A549 (cell line): ENCODE measurements around the gene ZNF627. TPM values are rescaled to one million over a fixed set of nuclear protein-coding genes. Genes with fewer than 3 reads are reported as not detected.
A peak's percentile ranks its signal among the peaks of the same experiment; 100 is the strongest.
"Not testable (repeated sequence)": the region's sequence is repeated elsewhere in the genome, so short reads cannot be mapped to it uniquely, and the experiment has no call there.

ENCODE experiments used
- ATAC-seq, 2 experiments: fragments of 200-7000 bp in 1 of 2; fragments of >200 bp in 1 of 2; cut with Nextera tagmentation in 1 of 2; cut with Tn5 transposase in 1 of 2; 3 replicates each; pipeline versions ENCODE4 v1.8.0 to v1.9.1; 2018 to 2020; ENCODE audit warnings: mild to moderate bottlenecking in 1 of 2, moderate library complexity in 1 of 2
- CTCF ChIA-PET: fragments of 300-600 bp; sonication (Branson Sonifier 250); formaldehyde crosslinking; extraction: SDS; loops from one replicate; lab custom pipeline; 2021; ENCODE audit warnings: antibody characterized with exemption, inconsistent platforms; lab: Yijun Ruan, JAX
- POLR2A ChIA-PET: fragments of 350-600 bp; formaldehyde crosslinking; extraction: SDS; loops from one replicate; lab custom pipeline; 2021; ENCODE audit warnings: antibody characterized with exemption, inconsistent platforms; lab: Yijun Ruan, JAX
- DNase-seq, 2 experiments: peaks; one replicate each; pipeline versions ENCODE4 v3.0.0 to v3.0.0-alpha.2; 2011 to 2016; ENCODE audit warnings: low read depth in 1 of 2, low spot score in 1 of 2
- FAIRE-seq: peaks from 2 replicates; lab custom pipeline; 2011; peaks lifted over from hg19 to GRCh38; lab: Jason Lieb, UNC
- H3K27ac ChIP-seq, 2 experiments: fragments of >200 bp; sonication (Bioruptor Twin); formaldehyde crosslinking; 3 replicates each; pipeline ENCODE4 v1.5.1; 2016 to 2017
- H3K4me1 ChIP-seq: fragments of >200 bp; sonication (Bioruptor Twin); formaldehyde crosslinking; 3 replicates; pipeline ENCODE4 v1.6.1; 2016
- H3K4me2 ChIP-seq: fragments of >200 bp; sonication (Bioruptor Twin); formaldehyde crosslinking; 3 replicates; pipeline ENCODE4 v1.6.1; 2016
- H3K4me3 ChIP-seq: fragments of >200 bp; sonication (Bioruptor Twin); formaldehyde crosslinking; 3 replicates; pipeline ENCODE4 v1.5.1; 2016
- H3K9me3 ChIP-seq: fragments of >200 bp; sonication (Bioruptor Twin); formaldehyde crosslinking; 3 replicates; pipeline ENCODE4 v1.6.1; 2016
- BHLHE40 ChIP-seq: IDR thresholded peaks from 2 replicates; pipeline ENCODE4 v1.6.1; 2012; ENCODE audit warnings: low read depth, low read length, inconsistent platforms
- CHD4 ChIP-seq: fragments of 200-600 bp; sonication (generic); IDR thresholded peaks from 2 replicates; pipeline ENCODE4 v1.6.1; 2016; ENCODE audit warnings: antibody characterized with exemption, mild to moderate bottlenecking, borderline replicate concordance
- EHF ChIP-seq: fragments of 250-450 bp; sonication (Bioruptor Pico); IDR thresholded peaks from 2 replicates; pipeline ENCODE4 v1.5.0; 2020; ENCODE audit warnings: mild to moderate bottlenecking
- EP300 ChIP-seq, 2 experiments: fragments of >200 bp; sonication (Bioruptor Twin); formaldehyde crosslinking; IDR thresholded peaks; 2 replicates in 1 of 2; 3 replicates in 1 of 2; pipeline ENCODE4 v1.6.1; 2016 to 2017
- FOXS1 ChIP-seq: fragments of 250-450 bp; sonication (Bioruptor Pico); IDR thresholded peaks from 2 replicates; pipeline ENCODE4 v1.5.0; 2020; ENCODE audit warnings: mild to moderate bottlenecking, moderate library complexity
- HES2 ChIP-seq: fragments of >200 bp; sonication (Bioruptor Twin); formaldehyde crosslinking; IDR thresholded peaks from 2 replicates; pipeline ENCODE4 v1.6.1; 2016
- HEYL ChIP-seq: fragments of 250-450 bp; sonication (Bioruptor Pico); IDR thresholded peaks from 2 replicates; pipeline ENCODE4 v1.8.0; 2021; ENCODE audit warnings: mild to moderate bottlenecking, moderate library complexity
- HOXA7 ChIP-seq: fragments of 250-450 bp; sonication (Bioruptor Pico); IDR thresholded peaks from 2 replicates; pipeline ENCODE4 v1.5.0; 2020; ENCODE audit warnings: mild to moderate bottlenecking, moderate library complexity
- HOXB13 ChIP-seq: fragments of 250-450 bp; sonication (Bioruptor Pico); IDR thresholded peaks from 2 replicates; pipeline ENCODE4 v1.5.0; 2020; ENCODE audit warnings: low read depth, mild to moderate bottlenecking, moderate library complexity
- HOXB5 ChIP-seq: fragments of 250-450 bp; sonication (Bioruptor Pico); IDR thresholded peaks from 2 replicates; pipeline ENCODE4 v1.5.0; 2020; ENCODE audit warnings: mild to moderate bottlenecking, moderate library complexity
- KDM1A ChIP-seq: fragments of 200-600 bp; sonication (generic); IDR thresholded peaks from 2 replicates; pipeline ENCODE4 v1.6.1; 2016; ENCODE audit warnings: low read depth, mild to moderate bottlenecking
- NFE2L2 ChIP-seq: fragments of 150-350 bp; conservative IDR thresholded peaks from 2 replicates; pipeline ENCODE4 v1.6.1; 2014; ENCODE audit warnings: low read length
- PHF8 ChIP-seq: fragments of 200-600 bp; sonication (generic); IDR thresholded peaks from 2 replicates; pipeline ENCODE4 v1.6.1; 2016; ENCODE audit warnings: low read depth, mild to moderate bottlenecking, antibody characterized with exemption, moderate library complexity, borderline replicate concordance
- RARB ChIP-seq: fragments of 250-450 bp; sonication (Bioruptor Pico); IDR thresholded peaks from 2 replicates; pipeline ENCODE4 v1.8.0; 2021; ENCODE audit warnings: mild to moderate bottlenecking, moderate library complexity
- REST ChIP-seq: fragments of 200-600 bp; sonication (generic); IDR thresholded peaks from 2 replicates; pipeline ENCODE4 v1.6.1; 2016; ENCODE audit warnings: antibody characterized with exemption, mild to moderate bottlenecking, moderate library complexity
- RNF2 ChIP-seq: fragments of 200-600 bp; sonication (generic); IDR thresholded peaks from 2 replicates; pipeline ENCODE4 v1.6.1; 2016; ENCODE audit warnings: low read depth, mild to moderate bottlenecking, antibody characterized with exemption, moderate library complexity, borderline replicate concordance
- SREBF2 ChIP-seq: fragments of 450-650 bp; IDR thresholded peaks from 2 replicates; pipeline ENCODE4 v1.6.1; 2014; ENCODE audit warnings: mild to moderate bottlenecking, moderate library complexity
- USF2 ChIP-seq: fragments of 450-650 bp; IDR thresholded peaks from 2 replicates; pipeline ENCODE4 v1.6.1; 2014; ENCODE audit warnings: antibody characterized with exemption
- ZFP36 ChIP-seq: fragments of 450-650 bp; IDR thresholded peaks from 2 replicates; pipeline ENCODE4 v1.6.1; 2014; ENCODE audit warnings: borderline replicate concordance; ENCODE audit not compliant: partially characterized antibody
- WGBS: methylation state at CpG from one replicate; pipeline ENCODE4 v1.1.6; 2017; ENCODE audit errors: missing lambda C conversion rate; 5-methylcytosine and 5-hydroxymethylcytosine counted together
- polyA plus RNA-seq, 4 experiments: library from polyadenylated mRNA; depleted of rRNA in 3 of 4; stranded (reverse); fragments of >200 nt; fragmentation: RNase III in 1 of 4; extraction: RNeasy Plus Mini Kit Qiagen cat#74134 plus additional on column Dnase treatment in 1 of 4; gene quantifications; 2 replicates in 3 of 4; 3 replicates in 1 of 4; pipeline ENCODE4 v1.2.3, GENCODE V29; 2011 to 2017

ZNF627 gene
- polyA plus RNA-seq, 2 of the 4 experiments (the other 2 are of a cell fraction) = 4.5 to 7.5 TPM

- Histone ChIP-seq H3K4me1 (no peaks in the 10 kb centered on the region), H3K4me3 (no peak overlapping the region), H3K9me3 (peaks cover 22% of the 10 kb centered on the region), H3K4me2 (no peak overlapping the region), H3K27ac (no peak overlapping the region)
- POLR2A ChIA-PET = no interaction called here
- WGBS = 81% methylated on average over 4 of the region's 4 CpGs
- TF ChIP-seq NFE2L2 (no peak), HOXB5 (no peak), USF2 (no peak), EP300 (IDR thresholded peaks at IDR 0.05) (no peak), HOXA7 (CRISPR knock-in tag) (no peak), REST (no peak), BHLHE40 (no peak), EHF (CRISPR knock-in tag) (no peak), CHD4 (no peak), RARB (CRISPR knock-in tag) (no peak), PHF8 (no peak), HOXB13 (no peak), SREBF2 (no peak), FOXS1 (CRISPR knock-in tag) (no peak), RNF2 (no peak), HEYL (CRISPR knock-in tag) (no peak), KDM1A (no peak)
- CTCF ChIA-PET = no interaction called here
- DNase-seq (no peak), ATAC-seq (no peak), FAIRE-seq (no peak)
Measured at GRCh38 chr19:11624069-11624463, 26.8 kb downstream of the ZNF627 start.

- 55% methylated on average over 15 of the region's 15 CpGs for WGBS
- no peak for TF ChIP-seq HES2
- no peak overlapping the region for H3K4me3 ChIP-seq
- no peak for ATAC-seq
- CTCF ChIA-PET = no interaction called here
- no peak for DNase-seq
- no peak for FAIRE-seq
- no peak overlapping the region for H3K27ac ChIP-seq
- POLR2A ChIA-PET = no interaction called here
- peaks cover under 1% of the 10 kb centered on the region; the same call in 1 of the 3 replicates for H3K9me3 ChIP-seq
- no peak overlapping the region for H3K4me2 ChIP-seq
- H3K4me1 ChIP-seq = no peaks in the 10 kb centered on the region
Measured at GRCh38 chr19:11626252-11626651, 29.0 kb downstream of the ZNF627 start.

GRCh38 chr19:11633223-11633622 is 35.9 kb downstream of the ZNF627 start:
- TF ChIP-seq CHD4 (no peak), ZFP36 (peak; percentile 61)
- DNase-seq (no peak), FAIRE-seq (no peak), ATAC-seq (no peak)
- Histone ChIP-seq H3K4me1 (no peaks in the 10 kb centered on the region), H3K4me2 (no peak overlapping the region), H3K9me3 (no peaks in the 10 kb centered on the region; the same call in 2 of the 3 replicates), H3K4me3 (no peak overlapping the region), H3K27ac (no peak overlapping the region)
- CTCF ChIA-PET = no interaction called here
- 24% methylated on average over 8 of the region's 9 CpGs for WGBS
- POLR2A ChIA-PET = no interaction called here

GRCh38 chr19:11634018-11634662 is 36.9 kb downstream of the ZNF627 start:
- H3K9me3 ChIP-seq, FAIRE-seq, DNase-seq, POLR2A ChIA-PET, H3K4me1 ChIP-seq, ATAC-seq, H3K4me2 ChIP-seq, CTCF ChIA-PET, H3K27ac ChIP-seq, H3K4me3 ChIP-seq: not testable (repeated sequence)
- 20% methylated on average over 3 of the region's 3 CpGs for WGBS
